Measurements from ENCODE around the gene REL.

- TF ChIP-seq POLR2A (IDR thresholded peaks at IDR 0.05) (no peak), CTCF (IDR thresholded peaks at IDR 0.05) (no peak)
These were observed 18.7 kb upstream of the REL start for GRCh38 chr2:60862642-60863041.
